ACC112 (cell line): ENCODE measurements around the gene PPFIA1.

Source experiments
- H2AFZ ChIP-seq: fragments of 200-600 bp; sonication (generic); one replicate; pipeline ENCODE4 v1.6.0; 2017; ENCODE audit warnings: antibody characterized with exemption, low read length; ENCODE audit not compliant: unreplicated experiment
- H3K27ac ChIP-seq: fragments of 200-600 bp; sonication (generic); 2 replicates; pipeline ENCODE4 v1.5.1; 2014; ENCODE audit warnings: low read depth, mild to moderate bottlenecking, antibody characterized with exemption, low read length, moderate library complexity
- H3K27me3 ChIP-seq: fragments of 200-600 bp; sonication (generic); 2 replicates; pipeline ENCODE4 v1.6.1; 2014; ENCODE audit warnings: mild to moderate bottlenecking, antibody characterized with exemption, low read length, moderate library complexity, mixed read lengths; ENCODE audit not compliant: insufficient read depth
- H3K36me3 ChIP-seq: fragments of 200-600 bp; sonication (generic); 2 replicates; pipeline ENCODE4 v1.6.1; 2016; ENCODE audit warnings: mild to moderate bottlenecking, antibody characterized with exemption, low read length, moderate library complexity, mixed read lengths; ENCODE audit not compliant: insufficient read depth
- H3K4me1 ChIP-seq: fragments of 200-600 bp; sonication (generic); one replicate; pipeline ENCODE4 v1.6.1; 2016; ENCODE audit warnings: low read length, mixed read lengths; ENCODE audit not compliant: insufficient read depth, unreplicated experiment, control insufficient read depth
- H3K4me3 ChIP-seq: fragments of 200-600 bp; sonication (generic); 2 replicates; pipeline ENCODE4 v1.5.1; 2014; ENCODE audit warnings: mild to moderate bottlenecking, low read depth, low read length
- H3K79me2 ChIP-seq: fragments of 200-600 bp; sonication (generic); one replicate; pipeline ENCODE4 v1.6.0; 2016; ENCODE audit warnings: low read length; ENCODE audit not compliant: control insufficient read depth, unreplicated experiment, insufficient read depth

PPFIA1 gene

DNA sequence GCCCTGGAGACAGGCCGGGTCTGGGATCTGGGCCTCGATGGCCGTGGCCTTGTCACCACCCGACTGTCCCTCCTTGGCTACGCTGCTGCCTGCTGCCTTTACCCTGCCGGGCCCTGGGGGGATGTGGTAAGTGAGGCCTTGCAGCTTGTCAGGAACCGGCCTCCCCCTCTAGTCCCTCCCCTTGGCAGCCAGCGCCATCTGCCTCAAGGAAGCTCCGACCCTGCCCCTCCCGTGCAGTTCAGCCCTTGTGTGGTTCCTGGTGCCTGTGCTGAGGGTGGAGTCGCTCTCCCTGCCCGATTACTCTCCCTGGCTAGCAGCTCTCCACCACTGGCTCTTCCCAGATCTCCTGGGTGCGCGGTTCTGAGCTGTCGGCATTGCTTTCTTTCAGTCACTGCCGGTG is 161.6 kb downstream of the PPFIA1 start:
- Histone ChIP-seq H3K4me1 (no peaks in the 10 kb centered on the region), H3K4me3 (no peak overlapping the region), H3K36me3 (peaks cover 30% of the 10 kb centered on the region), H2AFZ (no peak overlapping the region), H3K27me3 (no peaks in the 10 kb centered on the region), H3K27ac (no peak overlapping the region), H3K79me2 (peaks cover 4% of the 10 kb centered on the region)

DNA sequence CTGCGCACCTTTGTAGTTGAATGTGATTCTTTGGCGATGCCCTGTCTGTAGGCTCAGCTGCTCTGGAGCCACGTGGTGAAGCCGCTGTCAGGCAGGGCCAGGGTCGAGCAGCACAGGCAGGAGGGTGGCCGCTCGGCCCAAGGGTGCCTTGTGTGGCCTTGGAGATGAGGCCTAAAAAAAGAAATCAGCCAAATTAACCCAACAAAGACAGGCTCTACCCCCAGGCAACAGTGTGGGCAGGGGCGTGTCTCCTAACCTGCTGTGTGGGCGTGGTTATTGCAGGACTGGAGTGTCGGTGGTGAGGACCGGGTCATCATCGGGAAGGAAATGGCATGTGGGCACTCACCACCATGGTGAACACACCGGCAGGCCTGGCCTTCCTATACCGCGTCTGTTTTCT is 162.1 kb downstream of the PPFIA1 start:
- Histone ChIP-seq H3K27me3 (no peaks in the 10 kb centered on the region), H3K4me1 (no peaks in the 10 kb centered on the region), H3K36me3 (peaks cover 26% of the 10 kb centered on the region), H3K4me3 (no peak overlapping the region), H2AFZ (no peak overlapping the region), H3K27ac (no peak overlapping the region), H3K79me2 (peaks cover 2% of the 10 kb centered on the region)

DNA sequence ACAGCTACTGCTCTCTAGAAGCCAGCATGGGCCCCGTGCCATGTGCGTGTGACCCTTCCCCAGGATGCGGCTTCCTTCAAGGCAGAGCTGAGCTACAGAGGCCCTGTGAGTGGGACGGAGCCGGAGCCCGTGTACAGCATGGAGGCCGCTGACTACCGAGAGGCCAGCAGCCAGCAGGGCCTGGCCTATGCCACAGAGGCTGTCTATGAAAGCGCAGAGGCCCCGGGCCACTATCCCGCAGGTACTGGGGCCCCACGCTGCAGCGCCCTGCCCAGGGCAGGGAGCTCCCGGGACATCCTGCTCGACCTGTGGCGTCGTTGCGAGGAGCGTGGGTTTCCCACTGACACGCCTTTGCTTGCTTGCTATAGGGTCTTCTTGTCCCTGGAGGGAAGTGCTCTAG is 162.5 kb downstream of the PPFIA1 start:
- H3K27me3 ChIP-seq, result no peaks in the 10 kb centered on the region
- peaks cover 27% of the 10 kb centered on the region for H3K36me3 ChIP-seq
- no peaks in the 10 kb centered on the region for H3K79me2 ChIP-seq
- no peak overlapping the region for H3K27ac ChIP-seq
- H3K4me3 ChIP-seq, result no peak overlapping the region
- H2AFZ ChIP-seq, result no peak overlapping the region
- no peaks in the 10 kb centered on the region for H3K4me1 ChIP-seq

DNA sequence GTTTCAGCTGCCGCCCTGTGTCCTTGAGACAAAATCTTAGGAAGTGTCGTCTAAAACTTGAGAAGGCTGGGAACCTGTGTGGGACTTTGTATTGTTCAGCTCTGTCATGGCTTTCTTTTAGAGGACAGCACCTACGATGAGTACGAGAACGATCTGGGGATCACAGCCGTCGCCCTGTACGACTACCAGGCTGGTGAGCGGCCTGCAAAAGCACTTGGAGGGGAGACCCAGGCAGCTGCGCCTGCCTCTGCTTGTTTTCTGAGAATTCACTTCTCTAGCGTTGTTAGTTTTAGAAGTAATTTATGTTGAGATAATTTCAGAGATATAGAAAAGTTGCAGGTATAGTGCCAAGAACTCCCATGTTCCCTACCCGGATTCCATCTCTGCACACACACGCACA is 163.0 kb downstream of the PPFIA1 start:
- H3K4me1 ChIP-seq, result no peaks in the 10 kb centered on the region
- H3K27me3 ChIP-seq, result no peaks in the 10 kb centered on the region
- no peaks in the 10 kb centered on the region for H3K79me2 ChIP-seq
- no peak overlapping the region for H3K4me3 ChIP-seq
- peaks cover 29% of the 10 kb centered on the region for H3K36me3 ChIP-seq
- no peak overlapping the region for H3K27ac ChIP-seq
- H2AFZ ChIP-seq, result no peak overlapping the region
